ENCODE measurements around the gene POM121L2. TPM values are rescaled to one million over a fixed set of nuclear protein-coding genes. Genes with fewer than 3 reads are reported as not detected.

The POM121L2 gene
- total RNA-seq, 2 donors from 2014 or later: 0.07 to 0.13 TPM

DNA sequence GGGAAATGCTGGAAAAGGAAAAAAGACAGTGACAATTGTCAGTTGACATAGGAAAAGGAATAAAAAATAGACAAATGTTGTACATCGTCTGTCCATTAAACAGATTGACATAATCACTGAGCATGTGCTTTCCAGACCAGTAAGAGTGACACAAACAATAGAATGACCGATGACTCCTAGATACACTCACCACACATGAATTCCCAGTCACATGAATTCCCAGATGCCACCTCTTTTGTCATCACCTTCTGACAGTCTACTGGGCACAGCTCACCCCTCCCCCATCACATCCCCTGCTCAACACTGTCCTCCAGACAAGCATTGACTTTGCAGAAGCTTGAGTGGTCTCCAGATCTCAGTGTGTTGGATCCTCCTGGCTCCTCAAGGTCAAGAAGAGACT is 25.9 kb downstream of the POM121L2 start:
- Histone ChIP-seq H3K36me3 (no peaks in the 10 kb centered on the region), H3K27ac (no peak overlapping the region), H3K9me3 (no peaks in the 10 kb centered on the region), H3K4me3 (no peak overlapping the region), H3K27me3 (peaks cover 70% of the 10 kb centered on the region), H3K4me1 (no peaks in the 10 kb centered on the region), H3K9ac (ENCODE audit: low read depth in 2 of 2, low read length in 2 of 2) (no peak overlapping the region)
- TF ChIP-seq, protein P1, sequence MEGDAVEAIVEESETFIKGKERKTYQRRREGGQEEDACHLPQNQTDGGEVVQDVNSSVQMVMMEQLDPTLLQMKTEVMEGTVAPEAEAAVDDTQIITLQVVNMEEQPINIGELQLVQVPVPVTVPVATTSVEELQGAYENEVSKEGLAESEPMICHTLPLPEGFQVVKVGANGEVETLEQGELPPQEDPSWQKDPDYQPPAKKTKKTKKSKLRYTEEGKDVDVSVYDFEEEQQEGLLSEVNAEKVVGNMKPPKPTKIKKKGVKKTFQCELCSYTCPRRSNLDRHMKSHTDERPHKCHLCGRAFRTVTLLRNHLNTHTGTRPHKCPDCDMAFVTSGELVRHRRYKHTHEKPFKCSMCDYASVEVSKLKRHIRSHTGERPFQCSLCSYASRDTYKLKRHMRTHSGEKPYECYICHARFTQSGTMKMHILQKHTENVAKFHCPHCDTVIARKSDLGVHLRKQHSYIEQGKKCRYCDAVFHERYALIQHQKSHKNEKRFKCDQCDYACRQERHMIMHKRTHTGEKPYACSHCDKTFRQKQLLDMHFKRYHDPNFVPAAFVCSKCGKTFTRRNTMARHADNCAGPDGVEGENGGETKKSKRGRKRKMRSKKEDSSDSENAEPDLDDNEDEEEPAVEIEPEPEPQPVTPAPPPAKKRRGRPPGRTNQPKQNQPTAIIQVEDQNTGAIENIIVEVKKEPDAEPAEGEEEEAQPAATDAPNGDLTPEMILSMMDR (IDR thresholded peaks at IDR 0.05): no peak
- DNase-seq: no peak
- intact Hi-C loops (cut with DNase I): no loop called here

DNA sequence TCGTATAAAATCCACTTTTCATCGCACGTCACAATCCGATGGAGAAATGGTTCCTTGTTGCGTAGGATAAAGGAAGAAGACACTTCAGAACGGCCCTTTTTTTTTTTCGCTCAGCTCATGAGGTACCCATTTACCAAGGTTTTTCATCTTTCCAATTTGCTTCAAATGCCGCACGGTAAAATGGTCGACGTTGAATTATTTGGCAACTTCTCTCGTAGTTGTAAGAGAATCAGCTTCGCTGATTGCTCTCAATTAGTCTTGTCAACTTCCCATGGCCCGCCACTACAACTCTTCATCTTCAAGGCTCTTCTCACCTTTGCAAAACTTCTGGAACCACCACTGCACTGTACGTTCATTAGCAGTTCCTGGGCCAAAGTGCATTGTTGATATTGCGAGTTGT is 28.8 kb downstream of the POM121L2 start:
- DNase-seq: no peak
- TF ChIP-seq, protein P1 (IDR thresholded peaks at IDR 0.05): no peak
- intact Hi-C loops (cut with DNase I): no loop called here

DNA sequence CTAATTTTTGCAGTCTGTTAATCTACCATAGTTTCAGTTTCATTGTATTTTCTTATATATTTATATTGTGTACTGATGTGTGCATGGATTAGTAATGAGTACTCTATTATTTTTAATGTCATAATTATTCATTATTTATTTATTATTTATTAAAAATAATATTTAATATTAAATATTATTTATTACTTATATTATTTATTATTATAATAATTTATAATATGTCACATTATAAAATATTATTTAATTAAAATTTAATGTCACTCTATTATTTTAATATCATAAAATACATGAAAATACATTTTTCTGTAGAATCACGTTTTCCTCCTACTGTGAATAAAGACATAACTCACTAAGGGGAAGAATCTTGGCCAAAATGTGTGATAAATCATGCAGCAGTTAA is 30.5 kb downstream of the POM121L2 start:
- TF ChIP-seq, protein P1 (IDR thresholded peaks at IDR 0.05): no peak
- no peak for DNase-seq
- Histone ChIP-seq H3K27ac (no peak overlapping the region), H3K36me3 (no peaks in the 10 kb centered on the region), H3K4me1 (no peaks in the 10 kb centered on the region), H3K9ac (ENCODE audit: low read depth in 2 of 2, low read length in 2 of 2) (no peak overlapping the region), H3K4me3 (no peak overlapping the region), H3K27me3 (peaks cover 36% of the 10 kb centered on the region), H3K9me3 (no peaks in the 10 kb centered on the region)
- intact Hi-C loops (cut with DNase I): no loop called here

More for the DNA sequence above, 28.8 kb downstream of the POM121L2 start:
- H3K27ac ChIP-seq: no peak overlapping the region
- H3K27me3 ChIP-seq: peaks cover 51% of the 10 kb centered on the region
- H3K4me1 ChIP-seq: no peaks in the 10 kb centered on the region
- no peak overlapping the region for H3K9ac ChIP-seq (ENCODE audit: low read depth in 2 of 2, low read length in 2 of 2)
- no peaks in the 10 kb centered on the region for H3K36me3 ChIP-seq
- H3K4me3 ChIP-seq: no peak overlapping the region
- H3K9me3 ChIP-seq: no peaks in the 10 kb centered on the region

DNA sequence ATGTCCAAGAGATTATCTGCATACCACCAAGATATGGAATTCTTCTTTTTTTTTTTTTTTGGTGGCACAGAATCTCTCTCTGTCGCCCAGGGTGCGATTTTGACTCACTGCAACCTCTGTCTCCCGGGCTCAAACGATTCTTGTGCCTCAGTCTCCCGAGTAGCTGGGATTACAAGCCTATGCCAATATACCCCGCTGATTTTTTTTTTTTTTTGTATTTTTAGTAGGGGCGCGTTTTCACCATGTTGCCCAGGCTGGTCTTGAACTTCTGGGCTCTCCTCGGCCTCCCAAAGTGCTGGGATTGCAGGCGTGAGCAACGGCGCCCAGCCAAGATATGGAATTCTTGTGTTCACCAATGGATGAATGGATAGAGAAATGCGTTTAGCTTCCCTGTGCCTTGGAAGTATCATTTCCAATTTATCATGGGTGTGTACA is 31.0 kb downstream of the POM121L2 start:
- intact Hi-C loops (cut with DNase I): no loop called here
- TF ChIP-seq, protein P1 (IDR thresholded peaks at IDR 0.05): no peak
- no peaks in the 10 kb centered on the region for H3K9me3 ChIP-seq
- no peak overlapping the region for H3K27ac ChIP-seq
- no peak overlapping the region for H3K9ac ChIP-seq (ENCODE audit: low read depth in 2 of 2, low read length in 2 of 2)
- DNase-seq: no peak
- no peaks in the 10 kb centered on the region for H3K36me3 ChIP-seq
- no peaks in the 10 kb centered on the region for H3K4me1 ChIP-seq
- no peak overlapping the region for H3K4me3 ChIP-seq
- H3K27me3 ChIP-seq: peaks cover 40% of the 10 kb centered on the region

DNA sequence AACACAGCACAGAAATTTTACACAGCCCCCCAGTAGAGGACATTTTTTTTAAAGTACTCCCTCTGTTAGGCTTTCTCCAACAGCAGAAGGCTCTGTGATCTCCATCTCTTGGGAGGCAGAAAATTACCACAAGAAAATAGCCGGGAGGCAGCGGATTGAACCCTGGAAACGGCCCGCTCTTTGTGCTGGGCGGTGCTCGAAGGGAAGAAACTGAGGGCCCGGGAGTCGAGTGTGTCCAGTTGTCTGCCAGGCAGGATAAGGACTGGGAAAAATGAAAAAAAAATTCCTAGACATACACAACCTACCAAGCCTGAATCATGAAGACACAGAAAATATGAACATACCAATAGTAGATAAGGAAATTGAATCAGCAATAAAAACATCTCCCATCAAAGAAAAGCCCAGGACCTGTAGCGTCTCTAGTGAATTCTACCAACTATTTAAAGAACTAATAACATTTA is 31.5 kb downstream of the POM121L2 start:
- H3K4me3 ChIP-seq: no peak overlapping the region
- no peak for DNase-seq
- intact Hi-C loops (cut with DNase I): no loop called here
- H3K4me1 ChIP-seq: no peaks in the 10 kb centered on the region
- H3K9me3 ChIP-seq: no peaks in the 10 kb centered on the region
- no peak overlapping the region for H3K27ac ChIP-seq
- H3K9ac ChIP-seq (ENCODE audit: low read depth in 2 of 2, low read length in 2 of 2): no peak overlapping the region
- TF ChIP-seq, protein P1 (IDR thresholded peaks at IDR 0.05): no peak
- H3K36me3 ChIP-seq: no peaks in the 10 kb centered on the region
- peaks cover 45% of the 10 kb centered on the region for H3K27me3 ChIP-seq
